Mesangial cell (primary cell): Measurements from ENCODE around the gene SLC29A2. TPM values are rescaled to one million over a fixed set of nuclear protein-coding genes. Genes with fewer than 3 reads are reported as not detected.

Experiments
- total RNA-seq: library from RNA; depleted of rRNA; stranded (reverse); fragments of >200 nt; gene quantifications from 2 replicates; pipeline ENCODE4 v1.2.3, GENCODE V29; 2015

SLC29A2 gene
- 3.3 and 5.2 TPM in 2 replicates for total RNA-seq

DNA sequence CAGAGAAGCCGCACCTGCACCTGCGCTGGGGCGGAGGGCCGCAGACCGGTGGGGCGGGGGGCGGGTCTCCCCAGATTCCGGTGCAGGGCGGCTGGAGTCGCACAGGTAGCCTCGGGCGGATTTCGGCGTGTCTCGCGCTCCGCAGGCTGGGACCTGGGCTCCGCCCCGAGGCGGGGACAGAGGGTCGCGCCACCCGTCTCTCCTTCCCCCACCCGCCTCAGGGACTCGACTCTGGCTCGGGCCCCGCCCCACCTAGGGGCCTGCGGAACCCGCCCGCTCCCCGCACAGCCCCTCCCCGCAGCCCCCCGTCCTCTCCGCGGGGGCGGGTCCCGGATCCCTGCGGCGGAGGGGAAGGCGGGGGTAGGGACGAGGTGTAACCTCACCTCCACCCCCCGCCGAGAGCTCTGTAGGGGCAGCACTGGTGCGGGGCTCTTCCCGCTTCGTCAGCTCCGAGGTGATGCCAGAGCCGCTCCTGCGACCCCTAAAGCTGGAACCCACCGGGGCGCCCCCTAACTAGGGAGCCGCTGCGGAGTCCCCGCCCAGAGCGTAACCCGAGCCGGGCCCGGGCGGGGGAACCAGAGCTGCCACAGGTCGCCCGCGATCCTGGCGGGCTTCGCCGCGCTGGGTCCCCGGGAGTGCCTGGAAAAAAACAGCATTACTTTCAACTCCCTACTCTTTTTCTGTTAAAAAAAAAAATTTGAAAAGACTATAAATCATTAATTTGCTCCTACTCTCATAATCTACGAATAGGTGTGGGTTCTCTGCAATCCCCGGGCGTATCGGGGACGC is at the start of gene SLC29A2:
Gene SLC29A2 (minus strand): TSS at position 134 of the 789 bp plus-strand sequence. CDS start 169 bp downstream, outside the sequence.

GRCh38 chr11:66420671-66421476 is 49.3 kb upstream of the SLC29A2 start, which contains the start of gene NPAS4:
Gene NPAS4, plus strand, starts transcription at chr11:66421035. Its CDS starts 145 bp downstream, at chr11:66421180.

DNA sequence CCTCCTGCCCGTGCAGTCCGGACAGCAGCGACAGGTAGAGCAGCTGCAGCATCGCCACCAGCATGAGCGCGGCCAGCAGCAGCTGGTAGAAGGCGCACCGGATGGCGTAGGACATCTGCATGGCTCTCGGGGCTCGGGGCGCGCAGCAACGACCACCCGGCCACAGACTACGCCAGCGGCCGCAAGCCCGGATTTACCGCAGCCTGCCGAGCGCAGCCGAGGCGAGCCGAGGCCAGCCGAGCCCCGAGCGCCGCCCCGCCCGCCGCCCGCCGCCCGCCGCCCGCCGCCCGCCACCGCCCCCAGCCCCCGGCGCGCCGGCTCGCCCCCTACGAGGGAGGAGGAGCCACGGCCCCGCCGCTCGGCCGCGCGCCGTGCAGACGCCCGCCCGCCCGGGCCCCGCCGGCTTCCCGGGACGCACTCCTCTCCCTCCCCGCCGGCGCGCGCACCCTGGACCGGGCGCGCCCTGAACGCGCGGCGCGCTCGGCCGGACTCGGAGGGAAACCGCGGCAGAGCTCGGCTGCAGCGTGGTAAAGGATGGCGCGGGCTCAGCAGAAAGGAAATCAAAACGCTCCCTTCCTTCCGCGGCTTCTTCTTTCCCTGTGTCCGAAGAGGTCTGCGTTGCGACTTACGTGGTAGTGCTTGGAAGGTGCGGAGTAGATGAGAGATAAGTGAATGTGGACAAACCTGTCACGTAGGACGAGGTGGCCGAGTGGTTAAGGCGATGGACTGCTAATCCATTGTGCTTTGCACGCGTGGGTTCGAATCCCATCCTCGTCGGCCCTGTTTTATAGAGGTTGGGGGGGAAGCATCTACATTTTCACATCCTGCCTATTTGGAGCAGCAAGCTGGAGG is 23.9 kb downstream of the SLC29A2 start, which contains the start of gene B4GAT1:
Gene B4GAT1 (minus strand): TSS at position 205 of the 852 bp plus-strand sequence. CDS start 84 bp downstream, at position 121.

DNA sequence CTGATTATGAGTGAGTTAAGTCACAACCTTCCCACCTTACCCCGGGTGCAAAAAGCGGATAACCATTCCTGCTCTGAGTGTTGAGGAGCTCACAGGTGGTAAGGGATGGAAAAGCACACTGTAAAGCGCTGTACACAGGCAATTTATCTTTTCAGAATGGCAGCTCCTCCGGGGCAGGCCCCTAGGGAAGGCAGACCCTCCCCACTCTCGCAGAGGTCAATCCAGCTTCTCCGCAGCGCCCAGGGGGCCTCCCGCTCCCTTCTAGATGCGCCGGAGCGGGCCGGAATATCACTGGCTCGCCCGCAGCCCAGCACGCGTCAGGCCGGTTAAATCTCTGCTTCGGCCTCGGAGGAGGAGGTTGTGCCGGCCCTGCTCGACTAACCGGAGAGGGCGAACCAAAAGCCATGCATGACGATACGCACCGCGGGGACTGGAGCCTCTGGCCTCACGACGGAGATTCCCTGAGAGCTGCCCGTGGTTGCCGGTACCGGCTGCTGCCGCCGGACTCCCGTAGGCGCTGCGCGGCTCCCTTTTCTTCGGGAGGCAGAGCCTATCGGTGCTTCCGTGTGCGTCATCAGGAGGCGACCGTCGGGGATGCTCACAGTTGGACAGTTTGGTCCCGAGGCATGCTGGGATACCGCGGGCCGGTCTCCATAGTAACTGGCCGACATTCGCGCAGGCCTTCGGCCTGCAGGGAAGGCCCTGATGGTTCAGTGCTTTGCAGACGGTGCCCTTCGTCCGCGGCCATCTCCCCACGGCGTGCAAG is 26.8 kb downstream of the SLC29A2 start, which contains the start of gene BRMS1:
Gene BRMS1 (minus strand): TSS at position 555 of the 766 bp plus-strand sequence. CDS start 2,870 bp downstream, outside the sequence.

DNA sequence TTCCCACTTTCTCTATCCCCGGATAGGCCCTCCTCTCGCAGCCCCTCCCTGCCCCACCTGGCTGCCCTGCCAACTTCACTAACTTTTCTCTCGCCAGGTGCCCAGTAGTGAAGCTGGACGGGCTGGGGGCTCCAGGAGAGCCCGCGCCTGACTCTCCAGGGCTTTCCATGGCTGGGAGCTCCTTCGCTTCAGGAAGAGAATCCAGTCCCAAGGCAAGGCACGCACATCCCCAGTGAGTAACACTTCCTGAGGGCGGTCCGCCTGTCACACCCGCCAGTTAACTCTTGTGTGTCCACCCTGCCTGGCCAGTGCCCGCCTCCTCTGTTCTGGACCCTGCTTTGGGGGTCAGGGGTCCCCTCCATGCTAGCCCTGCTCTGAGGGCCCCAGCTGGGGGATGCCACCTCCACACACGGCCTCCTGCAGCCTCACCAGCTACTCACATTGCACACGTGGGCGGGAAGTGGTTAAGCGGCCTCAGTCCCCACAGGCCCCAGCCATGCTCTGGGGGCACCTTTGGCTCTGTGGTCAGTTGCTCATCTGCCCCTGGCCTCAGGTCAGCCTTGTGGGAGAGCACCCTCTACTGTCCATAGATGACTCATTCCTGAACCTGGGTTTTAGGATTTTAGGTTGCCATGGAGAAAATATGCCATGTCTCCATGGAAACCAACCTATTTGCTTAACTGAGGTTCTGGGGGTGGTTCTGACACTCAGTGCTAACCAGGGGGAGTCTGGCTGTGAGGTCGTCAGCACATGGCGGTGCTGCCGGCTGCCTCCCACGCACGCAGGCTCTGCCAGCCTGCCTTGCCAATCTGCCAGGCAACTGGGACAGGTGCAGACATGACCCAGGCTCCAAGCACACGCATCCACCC is 35.1 kb downstream of the SLC29A2 start, which contains the start of gene RIN1:
Gene RIN1 (minus strand): TSS at position 201 of the 869 bp plus-strand sequence. CDS start 32 bp downstream, at position 169.

DNA sequence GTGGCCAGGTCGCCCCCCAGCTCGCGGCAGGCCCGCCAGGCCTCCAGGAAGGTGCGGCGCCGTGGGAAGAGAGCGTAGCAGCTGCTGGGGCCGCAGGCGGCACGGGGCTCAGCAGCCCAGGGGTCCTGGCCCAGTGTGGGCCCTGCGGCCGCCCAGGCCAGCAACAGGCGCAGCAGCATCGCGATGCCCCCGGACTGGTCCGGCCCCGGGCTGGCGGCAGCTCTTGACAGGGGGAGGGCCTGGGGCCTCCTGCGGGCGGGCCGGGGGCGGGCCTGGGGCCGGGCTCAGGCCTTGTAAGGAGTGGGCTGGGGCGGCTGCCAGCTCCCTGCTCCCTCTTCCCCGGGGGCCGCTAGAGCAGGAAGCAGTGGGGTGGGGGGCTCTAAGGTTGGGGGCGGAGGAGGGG is 54.7 kb downstream of the SLC29A2 start, which contains the start of gene CD248:
Gene CD248 (minus strand): TSS at position 196 of the 403 bp plus-strand sequence. CDS start 17 bp downstream, at position 179.

Other genes starting within 250 kb of the SLC29A2 start
- gene KLC2, start 114.1 kb downstream of the SLC29A2 start, total RNA-seq = 25.6 and 28.0 TPM in 2 replicates
- gene RAB1B, start 103.1 kb downstream of the SLC29A2 start, total RNA-seq = 153 and 177 TPM in 2 replicates
- gene CNIH2, start 93.6 kb downstream of the SLC29A2 start, total RNA-seq = 0.63 and 2.0 TPM in 2 replicates
- 172 and 188 TPM in 2 replicates for gene YIF1A, start 82.6 kb downstream of the SLC29A2 start, total RNA-seq
- gene TMEM151A, start 79.9 kb downstream of the SLC29A2 start, total RNA-seq = 0.16 and 17.6 TPM in 2 replicates
- gene CD248, start 54.7 kb downstream of the SLC29A2 start, total RNA-seq = 1.8 and 5.1 TPM in 2 replicates
- 21.3 and 23.7 TPM in 2 replicates for gene RIN1, start 35.3 kb downstream of the SLC29A2 start, total RNA-seq
- 41.2 and 63.6 TPM in 2 replicates for gene BRMS1, start 26.7 kb downstream of the SLC29A2 start, total RNA-seq
- 31.3 and 44.7 TPM in 2 replicates for gene B4GAT1, start 24.1 kb downstream of the SLC29A2 start, total RNA-seq
- gene NPAS4, start 49.3 kb upstream of the SLC29A2 start, total RNA-seq = 0.13 TPM in 1 of 2 replicates, not detected in the other
- 46.9 and 71.0 TPM in 2 replicates for gene MRPL11, start 67.1 kb upstream of the SLC29A2 start, total RNA-seq
- gene PELI3, start 95.1 kb upstream of the SLC29A2 start, total RNA-seq = 4.6 and 9.9 TPM in 2 replicates
- gene DPP3, start 108.7 kb upstream of the SLC29A2 start, total RNA-seq = 75.4 and 101 TPM in 2 replicates
- 24.9 and 52.4 TPM in 2 replicates for gene BBS1, start 138.9 kb upstream of the SLC29A2 start, total RNA-seq
- gene ZDHHC24, start 174.3 kb upstream of the SLC29A2 start, total RNA-seq = 32.3 and 44.5 TPM in 2 replicates
- gene ACTN3, start 175.1 kb upstream of the SLC29A2 start, total RNA-seq = under 0.01 and 0.13 TPM in 2 replicates
- gene CTSF, start 196.8 kb upstream of the SLC29A2 start, total RNA-seq = 9.6 and 61.5 TPM in 2 replicates
- gene CCDC87, start 221.3 kb upstream of the SLC29A2 start, total RNA-seq = 0.16 and 0.76 TPM in 2 replicates
- gene CCS, start 221.4 kb upstream of the SLC29A2 start, total RNA-seq = 20.4 and 32.2 TPM in 2 replicates
- gene RBM14, start 244.9 kb upstream of the SLC29A2 start, total RNA-seq = 34.5 and 52.3 TPM in 2 replicates